Trophoblast cell (in vitro differentiated cells and primary cell): ENCODE data around the gene PRDM10.

ENCODE experiments used
- DNase-seq, 2 donors: peaks; one replicate each; pipeline ENCODE4 v3.0.0-alpha.2; 2016
- H2AFZ ChIP-seq: 2 replicates; pipeline ENCODE4 v1.6.1; 2013; ENCODE audit warnings: low read length, moderate library complexity, mild to moderate bottlenecking; ENCODE audit not compliant: insufficient read depth, poor library complexity
- H2AK5ac ChIP-seq: 2 replicates; pipeline ENCODE4 v1.6.1; 2013; ENCODE audit warnings: mild to moderate bottlenecking, low read length
- H2BK120ac ChIP-seq: 2 replicates; pipeline ENCODE4 v1.6.1; 2013; ENCODE audit warnings: low read length, mild to moderate bottlenecking, moderate library complexity; ENCODE audit not compliant: insufficient read depth, poor library complexity
- H2BK12ac ChIP-seq: 2 replicates; pipeline ENCODE4 v1.6.1; 2013; ENCODE audit warnings: mild to moderate bottlenecking, low read length, moderate library complexity
- H2BK5ac ChIP-seq: 2 replicates; pipeline ENCODE4 v1.6.1; 2013; ENCODE audit warnings: low read length, low read depth, moderate library complexity, mild to moderate bottlenecking; ENCODE audit not compliant: poor library complexity
- H3K14ac ChIP-seq: 2 replicates; pipeline ENCODE4 v1.6.1; 2013; ENCODE audit warnings: mild to moderate bottlenecking, low read length
- H3K18ac ChIP-seq: 2 replicates; pipeline ENCODE4 v1.6.1; 2013; ENCODE audit warnings: mild to moderate bottlenecking, low read length
- H3K23ac ChIP-seq: 2 replicates; pipeline ENCODE4 v1.6.1; 2013; ENCODE audit warnings: low read length
- H3K27ac ChIP-seq: 2 replicates; pipeline ENCODE4 v1.5.1; 2013; ENCODE audit warnings: low read depth, mild to moderate bottlenecking, inconsistent platforms, low read length, moderate library complexity
- H3K27me3 ChIP-seq: 2 replicates; pipeline ENCODE4 v1.6.1; 2013; ENCODE audit warnings: inconsistent platforms, mild to moderate bottlenecking, low read length, moderate library complexity; ENCODE audit not compliant: insufficient read depth
- H3K36me3 ChIP-seq, 2 experiments: 1 replicate in 1 of 2; 2 replicates in 1 of 2; pipeline ENCODE4 v1.6.1; 2013; ENCODE audit warnings: low read length in 2 of 2, mild to moderate bottlenecking in 2 of 2, moderate library complexity in 1 of 2; ENCODE audit not compliant: insufficient read depth in 2 of 2, control insufficient read depth in 1 of 2
- H3K4ac ChIP-seq: 2 replicates; pipeline ENCODE4 v1.6.1; 2013; ENCODE audit warnings: low read depth, mild to moderate bottlenecking, low read length, moderate library complexity
- H3K4me1 ChIP-seq, 2 experiments: 1 replicate in 1 of 2; 2 replicates in 1 of 2; pipeline ENCODE4 v1.6.1; 2013; ENCODE audit warnings: low read length in 2 of 2, mild to moderate bottlenecking in 2 of 2, moderate library complexity in 1 of 2; ENCODE audit not compliant: insufficient read depth in 2 of 2, control insufficient read depth in 1 of 2
- H3K4me2 ChIP-seq: 2 replicates; pipeline ENCODE4 v1.6.1; 2013; ENCODE audit warnings: inconsistent platforms, mild to moderate bottlenecking, low read length, moderate library complexity
- H3K4me3 ChIP-seq: 2 replicates; pipeline ENCODE4 v1.5.1; 2013; ENCODE audit warnings: mild to moderate bottlenecking, low read depth, low read length, inconsistent platforms
- H3K79me1 ChIP-seq: one replicate; pipeline ENCODE4 v1.6.1; 2013; ENCODE audit warnings: low read length
- H3K79me2 ChIP-seq: 2 replicates; pipeline ENCODE4 v1.6.1; 2013; ENCODE audit warnings: low read length, mild to moderate bottlenecking; ENCODE audit not compliant: control insufficient read depth, insufficient read depth, poor library complexity
- H3K9ac ChIP-seq: 2 replicates; pipeline ENCODE4 v1.6.1; 2013; ENCODE audit warnings: mild to moderate bottlenecking, low read length
- H3K9me3 ChIP-seq: 2 replicates; pipeline ENCODE4 v1.6.1; 2013; ENCODE audit warnings: low read depth, mild to moderate bottlenecking, control low read depth, inconsistent platforms, low read length; ENCODE audit not compliant: insufficient read depth
- H4K12ac ChIP-seq: 2 replicates; pipeline ENCODE4 v1.6.1; 2013; ENCODE audit warnings: low read depth, mild to moderate bottlenecking, low read length, moderate library complexity
- H4K8ac ChIP-seq: 2 replicates; pipeline ENCODE4 v1.6.1; 2013; ENCODE audit warnings: low read depth, mild to moderate bottlenecking, low read length, moderate library complexity
- H4K91ac ChIP-seq: one replicate; pipeline ENCODE4 v1.6.1; 2013; ENCODE audit warnings: low read depth, mild to moderate bottlenecking, low read length, moderate library complexity
- WGBS: extraction: QIAGEN DNeasy Blood & Tissue Kit; methylation state at CpG from one replicate; pipeline ENCODE4 v1.1.7; 2013; ENCODE audit warnings: missing lambda C conversion rate; ENCODE audit not compliant: insufficient read length, insufficient coverage; ENCODE audit errors: extremely low coverage; 5-methylcytosine and 5-hydroxymethylcytosine counted together

PRDM10 gene

DNA sequence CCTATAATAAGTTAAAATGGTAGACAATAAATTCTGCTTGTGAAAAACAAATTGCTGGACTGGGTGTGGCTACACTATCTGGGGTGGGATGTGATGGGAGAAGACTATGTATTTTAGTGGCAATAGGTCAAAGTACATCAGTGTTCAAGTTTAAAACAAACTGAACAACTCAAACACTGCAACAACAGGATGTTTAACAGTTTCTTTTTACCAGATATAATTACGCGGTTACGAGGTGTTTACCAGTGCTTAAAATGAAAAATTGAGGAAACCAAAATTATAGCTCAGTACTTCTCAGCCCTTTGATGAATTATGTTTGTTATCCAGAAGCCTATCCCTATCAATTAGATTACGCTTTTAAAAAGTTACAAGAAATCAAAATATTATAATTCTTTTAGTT is 3.2 kb downstream of the PRDM10 start:
- Histone ChIP-seq H4K91ac (no peak overlapping the region), H3K9ac (no peak overlapping the region), H3K4ac (no peak overlapping the region), H3K4me2 (no peak overlapping the region), H2AFZ (no peak overlapping the region), H3K4me3 (no peak overlapping the region), H3K27me3 (no peaks in the 10 kb centered on the region), H3K27ac (no peak overlapping the region), H3K9me3 (no peaks in the 10 kb centered on the region), H3K79me1 (peaks cover 23% of the 10 kb centered on the region), H3K4me1 (peaks cover 5 to 9% of the 10 kb centered on the region in 2 experiments), H2AK5ac (no peak overlapping the region), H3K79me2 (peaks cover 18% of the 10 kb centered on the region), H3K18ac (no peak overlapping the region), H2BK5ac (no peak overlapping the region), H4K8ac (no peak overlapping the region), H2BK120ac (no peak overlapping the region), H3K36me3 (no peaks in the 10 kb centered on the region), H3K14ac (no peak overlapping the region), H2BK12ac (no peak overlapping the region), H3K23ac (no peak overlapping the region), H4K12ac (no peak overlapping the region)
- DNase-seq: no peak
- WGBS: no CpG with 5 or more reads among the region's 4 CpGs

DNA sequence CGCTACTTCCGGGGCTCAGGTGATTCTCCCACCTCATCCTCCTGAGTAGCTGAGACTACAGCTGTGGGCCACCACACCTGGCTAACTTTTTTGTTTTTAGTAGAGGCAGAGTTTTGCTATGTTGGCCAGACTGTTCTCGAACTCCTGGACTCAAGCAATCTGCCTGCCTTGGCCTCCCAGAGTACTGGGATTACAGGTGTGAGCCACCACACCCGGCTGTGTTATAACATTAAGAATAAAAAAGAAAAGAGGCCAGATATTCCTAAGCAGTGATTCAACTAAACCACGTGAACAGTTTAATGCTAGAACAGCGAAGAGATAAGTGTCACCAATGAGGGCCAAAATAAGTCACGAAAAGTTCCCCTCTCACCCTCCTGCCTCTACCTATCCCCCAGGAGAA is 3.7 kb downstream of the PRDM10 start:
- H3K4me2 ChIP-seq: no peak overlapping the region
- peaks cover 23% of the 10 kb centered on the region for H3K79me1 ChIP-seq
- no peak overlapping the region for H3K27ac ChIP-seq
- no peak overlapping the region for H3K18ac ChIP-seq
- no peaks in the 10 kb centered on the region for H3K9me3 ChIP-seq
- no peak overlapping the region for H2BK5ac ChIP-seq
- H3K4me1 ChIP-seq: peaks cover 5 to 9% of the 10 kb centered on the region in 2 experiments
- no peaks in the 10 kb centered on the region for H3K27me3 ChIP-seq
- H4K91ac ChIP-seq: no peak overlapping the region
- H3K23ac ChIP-seq: no peak overlapping the region
- no peak overlapping the region for H3K14ac ChIP-seq
- H3K36me3 ChIP-seq: no peaks in the 10 kb centered on the region
- no peak overlapping the region for H3K9ac ChIP-seq
- no CpG with 5 or more reads among the region's 7 CpGs for WGBS
- no peak overlapping the region for H2BK120ac ChIP-seq
- no peak overlapping the region for H3K4me3 ChIP-seq
- no peak overlapping the region for H4K12ac ChIP-seq
- peaks cover 18% of the 10 kb centered on the region for H3K79me2 ChIP-seq
- no peak overlapping the region for H2AFZ ChIP-seq
- H4K8ac ChIP-seq: no peak overlapping the region
- H3K4ac ChIP-seq: no peak overlapping the region
- no peak overlapping the region for H2AK5ac ChIP-seq
- no peak for DNase-seq
- no peak overlapping the region for H2BK12ac ChIP-seq

DNA sequence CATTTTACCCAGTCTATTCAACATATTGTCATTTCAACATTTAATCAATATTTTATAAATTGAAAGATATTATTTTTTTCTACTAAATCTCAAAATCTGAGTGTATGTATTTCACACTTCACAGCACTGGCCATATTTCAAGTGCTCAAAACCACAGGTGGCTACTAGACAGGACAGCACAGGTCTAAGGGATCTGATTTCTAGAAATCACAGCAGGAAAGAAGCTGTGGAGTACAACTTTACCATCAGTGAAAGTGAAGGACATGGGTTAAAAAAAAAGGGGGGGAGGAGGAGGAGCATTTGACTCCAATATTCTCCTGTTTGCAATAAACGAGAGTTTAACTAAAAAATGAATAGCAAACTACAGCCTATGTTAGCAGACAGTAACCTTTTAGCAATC is 4.5 kb downstream of the PRDM10 start:
- Histone ChIP-seq H3K4ac (no peak overlapping the region), H2BK12ac (no peak overlapping the region), H3K79me2 (peaks cover 14% of the 10 kb centered on the region), H2BK5ac (no peak overlapping the region), H3K79me1 (peaks cover 17% of the 10 kb centered on the region), H3K9me3 (no peaks in the 10 kb centered on the region), H4K91ac (no peak overlapping the region), H4K8ac (no peak overlapping the region), H2AFZ (no peak overlapping the region), H3K23ac (no peak overlapping the region), H2BK120ac (no peak overlapping the region), H3K36me3 (no peaks in the 10 kb centered on the region), H3K4me3 (no peak overlapping the region), H4K12ac (no peak overlapping the region), H3K18ac (no peak overlapping the region), H3K9ac (no peak overlapping the region), H3K27ac (no peak overlapping the region), H3K14ac (no peak overlapping the region), H3K4me1 (peaks cover 5 to 9% of the 10 kb centered on the region in 2 experiments), H3K27me3 (no peaks in the 10 kb centered on the region), H3K4me2 (no peak overlapping the region), H2AK5ac (no peak overlapping the region)
- DNase-seq: no peak
- WGBS: no CpG with 5 or more reads among the region's 1 CpG

DNA sequence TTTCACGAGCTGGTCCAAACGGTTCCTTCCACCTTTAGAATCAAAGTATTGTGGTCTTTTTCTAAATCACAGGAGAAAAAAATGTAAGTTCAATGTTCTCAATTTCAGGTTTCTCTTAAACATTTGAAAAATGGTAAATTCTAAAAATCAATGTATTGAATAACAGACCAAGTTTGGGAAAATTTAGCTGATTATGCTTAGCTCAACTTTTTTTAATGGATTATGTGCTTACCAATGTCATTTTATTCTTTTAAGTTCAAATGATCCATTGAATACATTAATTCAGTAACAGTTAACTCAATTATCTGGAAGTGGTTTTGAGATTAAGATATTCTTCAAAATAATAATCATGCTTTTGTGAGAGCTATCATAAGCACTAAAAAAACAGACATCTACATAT is 5.1 kb downstream of the PRDM10 start:
- no peak overlapping the region for H3K4me3 ChIP-seq
- H3K4me2 ChIP-seq: no peak overlapping the region
- no peak overlapping the region for H3K14ac ChIP-seq
- H4K8ac ChIP-seq: no peak overlapping the region
- H3K9ac ChIP-seq: no peak overlapping the region
- H2AFZ ChIP-seq: no peak overlapping the region
- H2BK120ac ChIP-seq: no peak overlapping the region
- no peak overlapping the region for H3K27ac ChIP-seq
- no peak for DNase-seq
- no peaks in the 10 kb centered on the region for H3K27me3 ChIP-seq
- H4K91ac ChIP-seq: no peak overlapping the region
- no peak overlapping the region for H3K23ac ChIP-seq
- H2BK12ac ChIP-seq: no peak overlapping the region
- no peak overlapping the region for H4K12ac ChIP-seq
- H3K4ac ChIP-seq: no peak overlapping the region
- H3K18ac ChIP-seq: no peak overlapping the region
- H3K9me3 ChIP-seq: no peaks in the 10 kb centered on the region
- peaks cover 12% of the 10 kb centered on the region for H3K79me2 ChIP-seq
- peaks cover 5 to 9% of the 10 kb centered on the region in 2 experiments for H3K4me1 ChIP-seq
- no peak overlapping the region for H2BK5ac ChIP-seq
- no peaks in the 10 kb centered on the region for H3K36me3 ChIP-seq
- no CpG with 5 or more reads among the region's 2 CpGs for WGBS
- no peak overlapping the region for H2AK5ac ChIP-seq
- H3K79me1 ChIP-seq: peaks cover 12% of the 10 kb centered on the region
